Measurements from ENCODE around the gene PGA4. TPM values are rescaled to one million over a fixed set of nuclear protein-coding genes. Genes with fewer than 3 reads are reported as not detected.
"Not testable (repeated sequence)": the region's sequence is repeated elsewhere in the genome, so short reads cannot be mapped to it uniquely, and the experiment has no call there.

PGA4 gene
- total RNA-seq, 1 experiment from 2014 or later = not detected

DNA sequence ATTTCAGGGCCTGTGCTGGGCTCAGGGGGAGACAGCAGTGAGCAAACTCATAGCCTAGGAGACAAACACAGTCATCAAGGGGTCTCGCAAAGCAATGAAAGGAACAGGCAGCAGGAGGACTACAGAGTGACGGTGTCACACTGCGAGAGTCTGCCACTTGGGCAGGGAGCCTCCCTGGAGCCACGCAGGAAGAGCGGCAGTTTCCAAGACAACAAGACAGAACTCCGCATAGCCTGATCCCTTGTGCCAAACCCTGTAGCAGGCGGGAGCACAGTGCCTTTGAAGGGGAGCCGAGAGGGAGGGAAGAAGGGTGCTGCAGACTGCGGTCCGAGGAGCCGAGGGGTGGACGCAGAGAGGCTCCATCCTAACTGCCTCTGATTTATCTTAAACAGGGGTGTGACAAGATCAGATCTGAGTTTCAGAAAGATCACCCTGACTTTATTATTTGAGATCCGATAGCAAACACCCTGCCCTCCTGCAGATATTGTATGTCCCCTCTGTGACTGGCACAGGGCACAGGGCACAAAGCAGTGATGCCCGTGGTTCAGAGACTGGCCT, 17.6 kb upstream of the PGA4 start:
- not testable (repeated sequence) for DNase-seq (ENCODE audit: low read depth)

DNA sequence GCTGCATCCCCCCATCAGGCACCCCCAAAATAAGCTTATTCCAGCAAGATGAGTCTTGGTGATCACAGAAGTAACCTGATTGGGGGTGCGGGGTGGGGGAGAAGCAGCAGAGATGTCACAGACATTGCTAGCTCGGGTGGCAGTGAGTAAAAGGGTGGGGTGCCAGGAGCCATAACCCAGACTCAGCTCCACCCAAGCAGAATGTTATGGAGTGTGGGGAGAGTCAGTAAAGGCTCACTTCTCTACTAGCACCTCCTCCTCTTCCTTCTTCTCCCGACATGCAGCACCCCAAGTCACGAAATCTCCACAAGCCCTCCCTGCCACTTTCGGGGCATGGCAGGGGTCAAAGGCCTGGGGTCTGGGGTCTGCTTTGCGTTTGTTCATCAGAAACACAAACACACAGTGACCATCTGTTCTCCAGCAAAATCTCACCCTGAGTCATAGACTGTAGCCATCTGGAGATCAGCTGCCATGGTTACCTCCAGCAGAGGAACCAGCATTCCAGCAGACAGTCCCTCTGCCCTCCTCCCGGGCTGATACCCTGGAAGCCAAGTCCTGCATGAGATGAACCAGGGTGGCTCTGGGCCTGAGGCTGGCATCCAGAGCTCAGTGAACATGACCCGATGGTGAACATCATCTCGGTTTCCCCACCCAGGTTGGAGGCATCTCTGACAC, 14.4 kb upstream of the PGA4 start:
- not testable (repeated sequence) for DNase-seq (ENCODE audit: low read depth)

DNA sequence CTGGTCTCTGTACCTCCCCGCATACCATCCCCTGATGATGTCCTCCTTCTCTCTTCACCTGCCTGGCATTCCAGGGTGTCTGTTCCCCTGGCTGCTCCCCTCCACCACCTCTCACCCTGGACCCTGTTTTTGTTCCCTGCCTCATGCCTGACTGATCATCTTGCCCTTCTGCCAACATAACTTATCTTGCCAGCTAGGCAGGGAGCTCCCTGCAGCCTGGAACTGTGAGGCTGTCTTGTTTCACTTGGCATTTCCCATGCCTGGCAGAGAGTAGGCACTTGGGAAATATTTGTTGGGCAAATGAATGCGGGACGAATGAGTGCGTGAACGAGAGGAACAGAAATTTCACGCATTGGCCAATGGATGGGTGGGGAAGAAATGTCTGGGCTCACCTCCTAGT, 11.5 kb upstream of the PGA4 start:
- DNase-seq (ENCODE audit: low read depth) = not testable (repeated sequence)

DNA sequence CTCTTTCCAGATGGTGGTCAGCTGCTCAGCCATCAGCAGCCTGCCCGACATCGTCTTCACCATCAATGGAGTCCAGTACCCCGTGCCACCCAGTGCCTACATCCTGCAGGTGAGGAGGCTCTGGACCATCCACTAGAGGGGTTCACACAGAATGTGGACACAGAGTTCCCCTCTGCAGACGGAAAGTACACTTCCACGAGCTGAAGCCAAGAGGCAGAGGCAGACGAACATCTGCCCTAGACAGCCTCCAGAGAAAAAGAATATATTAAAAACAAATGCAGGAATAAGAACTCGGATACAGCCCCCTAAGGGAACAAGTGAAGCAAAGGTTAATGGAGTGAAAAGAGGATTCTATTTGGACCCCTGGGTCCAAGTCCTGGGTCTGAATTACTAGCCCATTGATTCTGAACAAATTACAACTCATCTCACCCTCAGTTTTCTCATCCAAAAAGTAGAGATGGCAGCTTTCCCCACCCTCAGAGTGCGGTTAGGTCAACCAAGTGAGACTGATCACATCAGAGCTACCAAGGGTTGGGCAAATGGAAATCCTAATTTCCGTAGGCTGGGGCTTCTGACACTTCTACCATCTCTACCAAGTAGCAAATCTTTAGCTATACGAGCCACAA, 10.7 kb upstream of the PGA4 start:
- DNase-seq (ENCODE audit: low read depth) = not testable (repeated sequence)

DNA sequence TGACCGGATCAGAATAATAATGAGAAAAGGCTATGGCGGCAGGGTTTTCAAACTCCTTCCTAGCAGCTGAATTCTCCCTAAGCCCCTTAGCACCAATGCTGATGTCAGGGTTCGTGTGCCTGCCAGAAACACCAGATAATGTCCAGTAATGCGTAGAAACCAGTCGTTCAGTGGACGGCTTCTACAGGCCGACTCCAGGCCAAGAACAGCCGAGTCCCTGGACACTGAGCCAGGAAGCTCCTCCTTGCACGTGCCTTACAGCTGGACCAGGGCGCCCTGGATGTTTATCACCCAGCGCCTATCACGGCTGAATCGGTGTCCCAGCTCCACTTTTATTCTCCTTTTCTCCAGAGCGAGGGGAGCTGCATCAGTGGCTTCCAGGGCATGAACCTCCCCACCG, 9.9 kb upstream of the PGA4 start:
- not testable (repeated sequence) for DNase-seq (ENCODE audit: low read depth)

DNA sequence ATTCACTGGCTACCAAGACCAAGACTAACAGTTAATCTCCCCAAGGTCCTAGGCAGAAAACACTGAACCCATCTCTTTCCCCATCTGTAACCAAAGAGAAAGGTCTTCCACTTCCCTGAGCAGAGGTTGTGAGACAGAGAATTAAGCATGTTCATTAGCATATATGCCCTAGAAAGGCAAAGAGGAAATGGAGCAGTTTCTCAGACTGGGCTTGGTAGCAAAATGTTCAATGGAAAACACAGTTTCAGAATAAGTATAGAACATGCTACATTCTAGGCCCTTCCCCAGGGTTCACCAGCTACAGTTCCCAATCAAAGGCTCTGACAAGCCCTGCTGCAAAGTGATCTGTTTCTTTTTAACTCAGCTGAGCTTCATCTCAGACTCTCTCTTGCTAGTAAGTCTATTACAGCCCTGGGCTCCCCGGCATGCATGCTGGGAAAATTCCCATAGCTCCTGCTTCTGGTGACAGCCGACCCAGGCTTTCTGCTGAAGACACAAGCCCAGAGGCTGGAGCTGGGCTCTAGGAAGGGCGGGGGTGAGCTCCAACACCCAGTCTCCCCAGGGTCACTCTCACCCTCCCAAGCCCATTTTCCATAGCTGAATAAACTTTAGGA, 8.3 kb upstream of the PGA4 start:
- not testable (repeated sequence) for DNase-seq (ENCODE audit: low read depth)

DNA sequence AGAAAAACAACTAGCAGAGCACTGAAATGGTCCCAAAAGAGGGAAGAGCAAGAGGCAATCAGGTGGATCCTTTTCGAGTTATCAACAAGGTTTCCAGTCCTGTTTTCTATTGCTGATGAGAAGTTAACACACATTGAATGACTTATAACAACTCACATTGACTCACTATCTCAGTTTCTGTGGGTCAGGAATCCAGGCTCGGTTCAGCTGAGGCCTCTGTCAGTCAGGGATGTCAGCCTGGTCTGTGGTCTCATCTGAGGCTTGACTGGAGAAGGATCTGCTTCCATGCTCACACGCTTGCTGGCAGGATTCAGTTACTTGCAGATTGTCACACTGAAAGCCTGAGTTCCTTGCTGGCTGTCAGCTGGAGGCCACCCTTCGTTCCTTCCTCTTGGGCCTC, 3.8 kb upstream of the PGA4 start:
- DNase-seq (ENCODE audit: low read depth) = not testable (repeated sequence)

DNA sequence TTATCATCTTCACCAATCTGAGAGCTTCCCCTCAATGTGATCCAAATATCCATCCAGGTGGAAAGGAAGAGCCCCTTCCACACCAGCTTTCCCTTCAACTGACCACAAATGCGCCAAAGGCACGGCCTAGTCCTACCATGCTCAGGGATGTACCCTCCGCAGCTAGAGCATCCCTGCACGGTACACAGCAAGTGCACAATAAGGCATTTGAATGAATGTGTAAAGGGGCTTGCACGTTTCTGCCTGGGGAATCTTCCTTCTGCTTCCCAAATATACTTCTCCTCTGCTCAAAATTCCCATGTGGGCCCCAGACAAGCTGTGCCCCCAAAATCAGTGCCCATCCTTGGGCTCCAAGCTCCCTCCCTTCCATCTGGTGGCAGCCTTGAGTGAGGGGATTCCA, 3.1 kb upstream of the PGA4 start:
- not testable (repeated sequence) for DNase-seq (ENCODE audit: low read depth)

DNA sequence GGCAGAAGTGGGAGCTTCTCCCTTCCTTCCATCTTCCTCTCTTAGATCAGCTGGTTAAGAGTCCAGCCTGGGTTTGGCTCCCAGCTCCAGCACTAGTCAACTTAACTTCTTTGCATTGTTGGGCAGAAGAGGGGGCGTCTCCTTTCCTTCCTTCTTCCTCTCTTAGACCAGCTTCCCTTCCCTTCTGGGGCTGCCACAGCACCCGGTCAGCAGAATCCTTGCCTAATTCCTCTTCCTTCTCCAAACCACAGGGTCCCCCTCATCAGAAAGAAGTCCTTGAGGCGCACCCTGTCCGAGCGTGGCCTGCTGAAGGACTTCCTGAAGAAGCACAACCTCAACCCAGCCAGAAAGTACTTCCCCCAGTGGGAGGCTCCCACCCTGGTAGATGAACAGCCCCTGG, 545 bp downstream of the PGA4 start:
- DNase-seq (ENCODE audit: low read depth) = not testable (repeated sequence)

DNA sequence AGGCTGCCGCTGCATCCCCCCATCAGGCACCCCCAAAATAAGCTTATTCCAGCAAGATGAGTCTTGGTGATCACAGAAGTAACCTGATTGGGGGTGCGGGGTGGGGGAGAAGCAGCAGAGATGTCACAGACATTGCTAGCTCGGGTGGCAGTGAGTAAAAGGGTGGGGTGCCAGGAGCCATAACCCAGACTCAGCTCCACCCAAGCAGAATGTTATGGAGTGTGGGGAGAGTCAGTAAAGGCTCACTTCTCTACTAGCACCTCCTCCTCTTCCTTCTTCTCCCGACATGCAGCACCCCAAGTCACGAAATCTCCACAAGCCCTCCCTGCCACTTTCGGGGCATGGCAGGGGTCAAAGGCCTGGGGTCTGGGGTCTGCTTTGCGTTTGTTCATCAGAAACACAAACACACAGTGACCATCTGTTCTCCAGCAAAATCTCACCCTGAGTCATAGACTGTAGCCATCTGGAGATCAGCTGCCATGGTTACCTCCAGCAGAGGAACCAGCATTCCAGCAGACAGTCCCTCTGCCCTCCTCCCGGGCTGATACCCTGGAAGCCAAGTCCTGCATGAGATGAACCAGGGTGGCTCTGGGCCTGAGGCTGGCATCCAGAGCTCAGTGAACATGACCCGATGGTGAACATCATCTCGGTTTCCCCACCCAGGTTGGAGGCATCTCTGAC, 4.5 kb downstream of the PGA4 start:
- not testable (repeated sequence) for DNase-seq (ENCODE audit: low read depth)

DNA sequence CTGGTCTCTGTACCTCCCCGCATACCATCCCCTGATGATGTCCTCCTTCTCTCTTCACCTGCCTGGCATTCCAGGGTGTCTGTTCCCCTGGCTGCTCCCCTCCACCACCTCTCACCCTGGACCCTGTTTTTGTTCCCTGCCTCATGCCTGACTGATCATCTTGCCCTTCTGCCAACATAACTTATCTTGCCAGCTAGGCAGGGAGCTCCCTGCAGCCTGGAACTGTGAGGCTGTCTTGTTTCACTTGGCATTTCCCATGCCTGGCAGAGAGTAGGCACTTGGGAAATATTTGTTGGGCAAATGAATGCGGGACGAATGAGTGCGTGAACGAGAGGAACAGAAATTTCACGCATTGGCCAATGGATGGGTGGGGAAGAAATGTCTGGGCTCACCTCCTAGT, 7.3 kb downstream of the PGA4 start:
- DNase-seq (ENCODE audit: low read depth) = not testable (repeated sequence)

DNA sequence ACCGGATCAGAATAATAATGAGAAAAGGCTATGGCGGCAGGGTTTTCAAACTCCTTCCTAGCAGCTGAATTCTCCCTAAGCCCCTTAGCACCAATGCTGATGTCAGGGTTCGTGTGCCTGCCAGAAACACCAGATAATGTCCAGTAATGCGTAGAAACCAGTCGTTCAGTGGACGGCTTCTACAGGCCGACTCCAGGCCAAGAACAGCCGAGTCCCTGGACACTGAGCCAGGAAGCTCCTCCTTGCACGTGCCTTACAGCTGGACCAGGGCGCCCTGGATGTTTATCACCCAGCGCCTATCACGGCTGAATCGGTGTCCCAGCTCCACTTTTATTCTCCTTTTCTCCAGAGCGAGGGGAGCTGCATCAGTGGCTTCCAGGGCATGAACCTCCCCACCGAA, 8.9 kb downstream of the PGA4 start:
- not testable (repeated sequence) for DNase-seq (ENCODE audit: low read depth)

DNA sequence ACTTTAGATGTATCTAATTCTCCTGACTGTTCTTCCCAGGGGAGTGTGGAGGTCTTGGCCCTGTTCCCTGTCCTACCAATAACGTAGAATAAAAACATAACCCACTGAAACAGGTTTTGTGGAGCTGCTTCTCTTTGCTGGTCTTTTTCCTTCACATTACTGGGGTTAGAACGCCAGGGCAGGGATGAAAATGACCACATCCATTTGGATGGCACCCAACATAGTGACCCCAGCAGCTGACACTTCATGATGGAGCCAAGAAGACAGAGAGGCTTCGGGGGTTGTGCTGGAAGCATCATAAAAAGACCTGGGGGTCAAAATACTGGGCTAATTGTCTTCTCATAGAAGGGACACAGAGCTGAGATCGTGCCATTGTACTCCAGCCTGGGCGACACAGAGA, 9.4 kb downstream of the PGA4 start:
- DNase-seq (ENCODE audit: low read depth) = not testable (repeated sequence)

DNA sequence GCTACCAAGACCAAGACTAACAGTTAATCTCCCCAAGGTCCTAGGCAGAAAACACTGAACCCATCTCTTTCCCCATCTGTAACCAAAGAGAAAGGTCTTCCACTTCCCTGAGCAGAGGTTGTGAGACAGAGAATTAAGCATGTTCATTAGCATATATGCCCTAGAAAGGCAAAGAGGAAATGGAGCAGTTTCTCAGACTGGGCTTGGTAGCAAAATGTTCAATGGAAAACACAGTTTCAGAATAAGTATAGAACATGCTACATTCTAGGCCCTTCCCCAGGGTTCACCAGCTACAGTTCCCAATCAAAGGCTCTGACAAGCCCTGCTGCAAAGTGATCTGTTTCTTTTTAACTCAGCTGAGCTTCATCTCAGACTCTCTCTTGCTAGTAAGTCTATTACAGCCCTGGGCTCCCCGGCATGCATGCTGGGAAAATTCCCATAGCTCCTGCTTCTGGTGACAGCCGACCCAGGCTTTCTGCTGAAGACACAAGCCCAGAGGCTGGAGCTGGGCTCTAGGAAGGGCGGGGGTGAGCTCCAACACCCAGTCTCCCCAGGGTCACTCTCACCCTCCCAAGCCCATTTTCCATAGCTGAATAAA, 10.5 kb downstream of the PGA4 start:
- not testable (repeated sequence) for DNase-seq (ENCODE audit: low read depth)

DNA sequence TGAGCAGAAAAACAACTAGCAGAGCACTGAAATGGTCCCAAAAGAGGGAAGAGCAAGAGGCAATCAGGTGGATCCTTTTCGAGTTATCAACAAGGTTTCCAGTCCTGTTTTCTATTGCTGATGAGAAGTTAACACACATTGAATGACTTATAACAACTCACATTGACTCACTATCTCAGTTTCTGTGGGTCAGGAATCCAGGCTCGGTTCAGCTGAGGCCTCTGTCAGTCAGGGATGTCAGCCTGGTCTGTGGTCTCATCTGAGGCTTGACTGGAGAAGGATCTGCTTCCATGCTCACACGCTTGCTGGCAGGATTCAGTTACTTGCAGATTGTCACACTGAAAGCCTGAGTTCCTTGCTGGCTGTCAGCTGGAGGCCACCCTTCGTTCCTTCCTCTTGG, 15.0 kb downstream of the PGA4 start:
- DNase-seq (ENCODE audit: low read depth) = not testable (repeated sequence)

DNA sequence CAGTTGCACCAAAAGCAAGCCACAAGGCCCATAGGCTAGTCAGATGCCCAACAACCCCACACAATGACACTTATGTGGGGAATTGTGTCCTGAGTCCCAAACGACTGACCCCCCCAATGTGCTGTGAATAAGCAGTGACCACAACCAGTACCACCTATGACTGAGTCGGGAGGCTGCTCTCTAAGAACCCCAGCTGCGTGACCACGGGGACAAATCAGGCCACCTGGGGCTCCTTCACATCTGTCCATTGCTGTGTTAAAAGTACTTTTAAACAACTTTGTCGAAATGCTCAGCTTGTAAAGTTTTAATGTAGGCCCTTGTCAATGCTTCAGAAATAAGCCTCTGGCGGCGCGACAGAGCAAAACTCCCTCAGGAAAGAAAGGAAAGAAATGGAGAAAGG, 18.1 kb downstream of the PGA4 start:
- DNase-seq (ENCODE audit: low read depth) = not testable (repeated sequence)

DNA sequence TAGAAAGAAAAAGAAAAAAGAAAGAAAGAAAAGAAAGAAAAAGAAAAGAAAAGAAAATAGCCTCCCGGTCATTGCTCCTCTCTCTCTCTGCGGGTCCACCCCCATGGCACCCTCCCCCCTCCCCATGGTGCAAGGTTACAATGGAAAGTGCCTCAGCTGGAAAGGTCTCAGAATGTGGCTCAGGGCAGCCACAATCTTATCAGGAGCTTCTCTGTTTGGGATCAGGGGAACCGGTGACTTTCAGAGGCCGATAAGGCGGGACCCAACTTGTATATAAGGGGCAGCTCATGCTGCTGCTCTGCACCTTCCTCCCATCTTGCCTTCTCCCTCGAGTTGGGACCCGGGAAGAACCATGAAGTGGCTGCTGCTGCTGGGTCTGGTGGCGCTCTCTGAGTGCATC, 18.7 kb downstream of the PGA4 start, which contains the start of gene PGA5:
PGA5 (plus strand) TSS at position 301 of the 400 bp plus-strand sequence; CDS start at position 353, 52 bp downstream.
- not testable (repeated sequence) for DNase-seq (ENCODE audit: low read depth)

DNA sequence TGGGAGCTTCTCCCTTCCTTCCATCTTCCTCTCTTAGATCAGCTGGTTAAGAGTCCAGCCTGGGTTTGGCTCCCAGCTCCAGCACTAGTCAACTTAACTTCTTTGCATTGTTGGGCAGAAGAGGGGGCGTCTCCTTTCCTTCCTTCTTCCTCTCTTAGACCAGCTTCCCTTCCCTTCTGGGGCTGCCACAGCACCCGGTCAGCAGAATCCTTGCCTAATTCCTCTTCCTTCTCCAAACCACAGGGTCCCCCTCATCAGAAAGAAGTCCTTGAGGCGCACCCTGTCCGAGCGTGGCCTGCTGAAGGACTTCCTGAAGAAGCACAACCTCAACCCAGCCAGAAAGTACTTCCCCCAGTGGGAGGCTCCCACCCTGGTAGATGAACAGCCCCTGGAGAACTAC, 19.4 kb downstream of the PGA4 start:
- DNase-seq (ENCODE audit: low read depth) = not testable (repeated sequence)

DNA sequence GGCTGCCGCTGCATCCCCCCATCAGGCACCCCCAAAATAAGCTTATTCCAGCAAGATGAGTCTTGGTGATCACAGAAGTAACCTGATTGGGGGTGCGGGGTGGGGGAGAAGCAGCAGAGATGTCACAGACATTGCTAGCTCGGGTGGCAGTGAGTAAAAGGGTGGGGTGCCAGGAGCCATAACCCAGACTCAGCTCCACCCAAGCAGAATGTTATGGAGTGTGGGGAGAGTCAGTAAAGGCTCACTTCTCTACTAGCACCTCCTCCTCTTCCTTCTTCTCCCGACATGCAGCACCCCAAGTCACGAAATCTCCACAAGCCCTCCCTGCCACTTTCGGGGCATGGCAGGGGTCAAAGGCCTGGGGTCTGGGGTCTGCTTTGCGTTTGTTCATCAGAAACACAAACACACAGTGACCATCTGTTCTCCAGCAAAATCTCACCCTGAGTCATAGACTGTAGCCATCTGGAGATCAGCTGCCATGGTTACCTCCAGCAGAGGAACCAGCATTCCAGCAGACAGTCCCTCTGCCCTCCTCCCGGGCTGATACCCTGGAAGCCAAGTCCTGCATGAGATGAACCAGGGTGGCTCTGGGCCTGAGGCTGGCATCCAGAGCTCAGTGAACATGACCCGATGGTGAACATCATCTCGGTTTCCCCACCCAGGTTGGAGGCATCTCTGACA, 23.3 kb downstream of the PGA4 start:
- not testable (repeated sequence) for DNase-seq (ENCODE audit: low read depth)

DNA sequence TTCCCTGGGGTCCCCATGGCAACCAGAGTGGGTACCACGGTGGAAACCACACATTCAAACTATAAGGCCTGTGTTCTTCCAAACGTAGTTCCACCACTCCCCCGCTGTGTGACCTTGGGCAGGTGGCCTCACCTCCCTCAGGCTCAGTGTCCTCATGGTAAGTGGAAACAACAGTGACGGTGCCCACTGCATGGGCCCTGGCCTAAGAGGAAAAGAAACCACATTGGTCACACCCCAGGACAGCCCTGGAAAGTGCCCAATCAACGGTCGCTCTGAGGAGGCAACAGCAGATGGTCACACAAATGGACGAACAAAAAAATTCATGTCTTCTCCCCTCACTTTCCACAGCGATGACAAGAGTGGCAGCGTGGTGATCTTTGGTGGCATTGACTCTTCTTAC, 25.9 kb downstream of the PGA4 start:
- DNase-seq (ENCODE audit: low read depth) = not testable (repeated sequence)

DNA sequence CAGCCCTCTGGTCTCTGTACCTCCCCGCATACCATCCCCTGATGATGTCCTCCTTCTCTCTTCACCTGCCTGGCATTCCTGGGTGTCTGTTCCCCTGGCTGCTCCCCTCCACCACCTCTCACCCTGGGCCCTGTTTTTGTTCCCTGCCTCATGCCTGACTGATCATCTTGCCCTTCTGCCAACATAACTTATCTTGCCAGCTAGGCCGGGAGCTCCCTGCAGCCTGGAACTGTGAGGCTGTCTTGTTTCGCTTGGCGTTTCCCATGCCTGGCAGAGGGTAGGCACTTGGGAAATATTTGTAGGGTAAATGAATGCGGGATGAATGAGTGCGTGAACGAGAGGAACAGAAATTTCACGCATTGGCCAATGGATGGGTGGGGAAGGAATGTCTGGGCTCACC, 27.1 kb downstream of the PGA4 start:
- DNase-seq (ENCODE audit: low read depth) = not testable (repeated sequence)
